Hypothalamus (tissue), 51 donors: Measurements from ENCODE around the gene AKT1.
"Not testable (repeated sequence)": the region's sequence is repeated elsewhere in the genome, so short reads cannot be mapped to it uniquely, and the experiment has no call there.

ENCODE experiments used
- DNase-seq, 51 donors: peaks; one replicate each; lab custom pipeline; 2025; lab: John Stamatoyannopoulos, UW

Gene AKT1

GRCh38 chr14:104742586-104743455, 52.7 kb downstream of the AKT1 start:
- DNase-seq = no peak

- DNase-seq = no peak
These were observed 53.7 kb downstream of the AKT1 start for GRCh38 chr14:104741803-104742251.

GRCh38 chr14:104741108-104741802, 54.3 kb downstream of the AKT1 start:
- no peak for DNase-seq

- DNase-seq = no peak
These were observed 55.7 kb downstream of the AKT1 start for GRCh38 chr14:104739546-104740516.

GRCh38 chr14:104739026-104739425, 56.5 kb downstream of the AKT1 start:
- no peak for DNase-seq

- DNase-seq = no peak
These were observed 57.1 kb downstream of the AKT1 start for GRCh38 chr14:104738375-104739019.

GRCh38 chr14:104735830-104736642, 59.5 kb downstream of the AKT1 start:
- DNase-seq = peak in 45 of 51 donors; percentile 27 to 94 (median 66)

- DNase-seq = no peak
These were observed 60.4 kb downstream of the AKT1 start for GRCh38 chr14:104734991-104735779.

- DNase-seq = no peak
These were observed 61.0 kb downstream of the AKT1 start for GRCh38 chr14:104734601-104734990.

GRCh38 chr14:104734051-104734587, 61.4 kb downstream of the AKT1 start:
- no peak for DNase-seq

- no peak for DNase-seq
These were observed 62.4 kb downstream of the AKT1 start for GRCh38 chr14:104732931-104733681.

GRCh38 chr14:104732355-104732804, 63.2 kb downstream of the AKT1 start:
- peak in 17 of 51 donors; percentile 16 to 71 (median 30) for DNase-seq

GRCh38 chr14:104731320-104732294, 63.9 kb downstream of the AKT1 start:
- no peak for DNase-seq

GRCh38 chr14:104730487-104730886, 65.1 kb downstream of the AKT1 start:
- DNase-seq = no peak

GRCh38 chr14:104729835-104730181, 65.7 kb downstream of the AKT1 start:
- DNase-seq = no peak

GRCh38 chr14:104729176-104729834, 66.2 kb downstream of the AKT1 start:
- DNase-seq = not testable (repeated sequence)
